Activated CD4-positive, alpha-beta T cell treated with anti-CD3 and anti-CD28 coated beads for 36 hours (primary cell): ENCODE data around the gene ZNF652. TPM values are rescaled to one million over a fixed set of nuclear protein-coding genes. Genes with fewer than 3 reads are reported as not detected.

Source experiments
- ATAC-seq: fragments of 200-7000 bp; cut with Tn5 transposase; one replicate; pipeline ENCODE4 v1.10.0; 2021; ENCODE audit warnings: mild to moderate bottlenecking, moderate library complexity
- CTCF ChIA-PET: fragments of 350-600 bp; sonication (Branson Sonifier 250); formaldehyde crosslinking; loops from one replicate; lab custom pipeline; 2021; ENCODE audit warnings: antibody characterized with exemption; lab: Charles Lee
- POLR2A ChIA-PET: fragments of 350-600 bp; sonication (Branson Sonifier 250); formaldehyde crosslinking; loops from one replicate; lab custom pipeline; 2021; ENCODE audit warnings: antibody characterized with exemption, inconsistent platforms; lab: Charles Lee
- DNase-seq: peaks from one replicate; pipeline ENCODE4 v3.0.0-alpha.2; 2020
- H3K27ac Mint-ChIP-seq: one replicate; pipeline ENCODE4 v1.8.0; 2021; ENCODE audit warnings: mixed read lengths
- H3K27me3 Mint-ChIP-seq: one replicate; pipeline ENCODE4 v1.8.0; 2021; ENCODE audit warnings: mixed read lengths
- H3K36me3 Mint-ChIP-seq: one replicate; pipeline ENCODE4 v1.8.0; 2021; ENCODE audit warnings: low read depth, mixed read lengths
- H3K4me1 Mint-ChIP-seq: one replicate; pipeline ENCODE4 v1.8.0; 2021; ENCODE audit warnings: mixed read lengths
- H3K4me3 Mint-ChIP-seq: one replicate; pipeline ENCODE4 v1.8.0; 2021; ENCODE audit warnings: mild to moderate bottlenecking, moderate library complexity, mixed read lengths
- H3K9me3 Mint-ChIP-seq: one replicate; pipeline ENCODE4 v1.8.0; 2021; ENCODE audit warnings: low read depth, mixed read lengths
- intact Hi-C, 2 experiments: fragments of 100-400 bp; cut with DNase I in 1 of 2; cut with micrococcal nuclease in 1 of 2; formaldehyde crosslinking; loops; one replicate each; pipeline versions ENCODE4 v1.14.2 to v1.15.1; 2022 to 2024; cut with DNase I, micrococcal nuclease
- total RNA-seq, 2 experiments: library from RNA; stranded (reverse); gene quantifications; one replicate each; pipeline ENCODE4 v1.2.3, GENCODE V29; 2021

ZNF652 gene
- 1 to 10 TPM; 5.2 to 7.0 TPM for total RNA-seq

- ATAC-seq (peak; percentile 57), DNase-seq (peak; percentile 93)
- Mint-ChIP-seq H3K4me3 (peak within 1 kb of the TSS; percentile 92), H3K36me3 (peaks cover 2% of the 10 kb centered on the region), H3K4me1 (peaks cover 50% of the 10 kb centered on the region), H3K9me3 (no peaks in the 10 kb centered on the region), H3K27me3 (peaks cover 1% of the 10 kb centered on the region), H3K27ac (peak within 1 kb of the TSS; percentile 92)
- ChIA-PET CTCF (interaction anchor here (10.9 kb wide), 1 partner anchor 45 kb away, joined by 116 read pairs; no protein-coding TSS in a partner anchor), POLR2A (interaction anchor here (0.7 kb wide), 1 partner anchor 20 kb away, joined by 3 read pairs; no protein-coding TSS in a partner anchor)
- intact Hi-C loops = loop anchor here (1.0 to 5.0 kb wide), 12 partner anchors 20 to 470 kb away; partner anchors contain the start of genes PHB1 (in 2 of the 2) and ATP5MC1 (in 1 of the 2)
Observed at GRCh38 chr17:49361902-49362722, at the start of gene ZNF652. ZNF652 (minus strand) TSS chr17:49362250; CDS start chr17:49317725, 44,525 bp downstream.

GRCh38 chr17:49409066-49409465 is 47.0 kb upstream of the ZNF652 start:
- intact Hi-C loops = no loop called here
- CTCF ChIA-PET = interaction anchor here (0.9 to 10.9 kb wide), 12 partner anchors 9 to 152 kb away, joined by 3 to 134 read pairs (median 5); no protein-coding TSS in a partner anchor
- H3K27me3 Mint-ChIP-seq = no peaks in the 10 kb centered on the region
- H3K27ac Mint-ChIP-seq = no peak overlapping the region
- no peaks in the 10 kb centered on the region for H3K9me3 Mint-ChIP-seq
- POLR2A ChIA-PET = interaction anchor here (0.6 kb wide), 1 partner anchor 19 kb away, joined by 3 read pairs; no protein-coding TSS in a partner anchor
- ATAC-seq = no peak
- peaks cover 38% of the 10 kb centered on the region for H3K4me1 Mint-ChIP-seq
- no peak for DNase-seq
- H3K4me3 Mint-ChIP-seq = no peak overlapping the region
- H3K36me3 Mint-ChIP-seq = peaks cover 77% of the 10 kb centered on the region

GRCh38 chr17:49407981-49408501 is 46.0 kb upstream of the ZNF652 start:
- peaks cover 34% of the 10 kb centered on the region for H3K4me1 Mint-ChIP-seq
- no peak overlapping the region for H3K27ac Mint-ChIP-seq
- ChIA-PET POLR2A (interaction anchor here (1.1 kb wide), 1 partner anchor 9 kb away, joined by 3 read pairs; no protein-coding TSS in a partner anchor), CTCF (interaction anchor here (0.5 to 10.9 kb wide), 36 partner anchors 8 to 589 kb away, joined by 3 to 134 read pairs (median 4); partner anchors contain the start of gene NGFR)
- peaks cover 81% of the 10 kb centered on the region for H3K36me3 Mint-ChIP-seq
- DNase-seq (peak; percentile 91), ATAC-seq (peak; percentile 100)
- intact Hi-C loops = loop anchor here (1.0 kb wide), 1 partner anchor 148 kb away; no protein-coding TSS in a partner anchor
- H3K9me3 Mint-ChIP-seq = no peaks in the 10 kb centered on the region
- no peaks in the 10 kb centered on the region for H3K27me3 Mint-ChIP-seq
- no peak overlapping the region for H3K4me3 Mint-ChIP-seq

GRCh38 chr17:49407086-49407485 is 45.0 kb upstream of the ZNF652 start:
- no peak overlapping the region for H3K27ac Mint-ChIP-seq
- no peak overlapping the region for H3K4me3 Mint-ChIP-seq
- H3K27me3 Mint-ChIP-seq = no peaks in the 10 kb centered on the region
- H3K9me3 Mint-ChIP-seq = no peaks in the 10 kb centered on the region
- no peak for ATAC-seq
- DNase-seq = no peak
- peaks cover 74% of the 10 kb centered on the region for H3K36me3 Mint-ChIP-seq
- ChIA-PET POLR2A (no interaction called here), CTCF (interaction anchor here (0.6 to 10.9 kb wide), 26 partner anchors 7 to 590 kb away, joined by 3 to 134 read pairs (median 4); partner anchors contain the start of genes NGFR and PHB1)
- intact Hi-C loops = no loop called here
- peaks cover 26% of the 10 kb centered on the region for H3K4me1 Mint-ChIP-seq

- intact Hi-C loops = no loop called here
- H3K4me1 Mint-ChIP-seq = peaks cover 20% of the 10 kb centered on the region
- no peak overlapping the region for H3K27ac Mint-ChIP-seq
- DNase-seq (no peak), ATAC-seq (no peak)
- CTCF ChIA-PET = interaction anchor here (0.6 to 10.9 kb wide), 9 partner anchors 8 to 325 kb away, joined by 3 to 134 read pairs (median 6); partner anchors contain the start of gene PHB1
- no peaks in the 10 kb centered on the region for H3K27me3 Mint-ChIP-seq
- H3K9me3 Mint-ChIP-seq = no peaks in the 10 kb centered on the region
- no peak overlapping the region for H3K4me3 Mint-ChIP-seq
- H3K36me3 Mint-ChIP-seq = peaks cover 72% of the 10 kb centered on the region
- POLR2A ChIA-PET = interaction anchor here (0.5 kb wide), 1 partner anchor 156 kb away, joined by 3 read pairs; no protein-coding TSS in a partner anchor
Observed at GRCh38 chr17:49406421-49407061, 44.5 kb upstream of the ZNF652 start.

GRCh38 chr17:49404906-49405305 is 42.9 kb upstream of the ZNF652 start:
- H3K4me1 Mint-ChIP-seq = peaks cover 17% of the 10 kb centered on the region
- H3K27ac Mint-ChIP-seq = no peak overlapping the region
- H3K9me3 Mint-ChIP-seq = no peaks in the 10 kb centered on the region
- no peak overlapping the region for H3K4me3 Mint-ChIP-seq
- DNase-seq (no peak), ATAC-seq (no peak)
- ChIA-PET POLR2A (no interaction called here), CTCF (interaction anchor here (10.9 kb wide), 1 partner anchor 152 kb away, joined by 134 read pairs; no protein-coding TSS in a partner anchor)
- H3K27me3 Mint-ChIP-seq = no peaks in the 10 kb centered on the region
- peaks cover 64% of the 10 kb centered on the region for H3K36me3 Mint-ChIP-seq
- intact Hi-C loops = no loop called here

GRCh38 chr17:49404361-49404760 is 42.3 kb upstream of the ZNF652 start:
- peaks cover 64% of the 10 kb centered on the region for H3K36me3 Mint-ChIP-seq
- H3K27ac Mint-ChIP-seq = no peak overlapping the region
- ATAC-seq (no peak), DNase-seq (no peak)
- intact Hi-C loops = no loop called here
- CTCF ChIA-PET = interaction anchor here (10.9 kb wide), 1 partner anchor 153 kb away, joined by 134 read pairs; no protein-coding TSS in a partner anchor
- H3K27me3 Mint-ChIP-seq = no peaks in the 10 kb centered on the region
- POLR2A ChIA-PET = no interaction called here
- H3K4me1 Mint-ChIP-seq = peaks cover 17% of the 10 kb centered on the region
- H3K4me3 Mint-ChIP-seq = no peak overlapping the region
- H3K9me3 Mint-ChIP-seq = no peaks in the 10 kb centered on the region

- no peak for DNase-seq
- Mint-ChIP-seq H3K9me3 (no peaks in the 10 kb centered on the region), H3K27me3 (no peaks in the 10 kb centered on the region), H3K4me3 (no peak overlapping the region), H3K4me1 (peaks cover 12% of the 10 kb centered on the region), H3K27ac (no peak overlapping the region), H3K36me3 (peaks cover 58% of the 10 kb centered on the region)
- ChIA-PET POLR2A (no interaction called here), CTCF (no interaction called here)
- intact Hi-C loops = no loop called here
- ATAC-seq = no peak
Observed at GRCh38 chr17:49403514-49404289, 41.7 kb upstream of the ZNF652 start.

- Mint-ChIP-seq H3K36me3 (peaks cover 48% of the 10 kb centered on the region), H3K27me3 (no peaks in the 10 kb centered on the region), H3K27ac (no peak overlapping the region), H3K9me3 (no peaks in the 10 kb centered on the region), H3K4me3 (no peak overlapping the region), H3K4me1 (peaks cover 2% of the 10 kb centered on the region)
- ATAC-seq (no peak), DNase-seq (no peak)
- ChIA-PET CTCF (interaction anchor here (1.1 kb wide), 1 partner anchor 8 kb away, joined by 3 read pairs; no protein-coding TSS in a partner anchor), POLR2A (no interaction called here)
- intact Hi-C loops = no loop called here
Observed at GRCh38 chr17:49402706-49403105, 40.7 kb upstream of the ZNF652 start.

GRCh38 chr17:49401971-49402611 is 40.0 kb upstream of the ZNF652 start:
- DNase-seq (no peak), ATAC-seq (no peak)
- ChIA-PET POLR2A (no interaction called here), CTCF (interaction anchor here (1.1 kb wide), 1 partner anchor 9 kb away, joined by 3 read pairs; no protein-coding TSS in a partner anchor)
- Mint-ChIP-seq H3K4me3 (no peak overlapping the region), H3K9me3 (no peaks in the 10 kb centered on the region), H3K27me3 (no peaks in the 10 kb centered on the region), H3K36me3 (peaks cover 42% of the 10 kb centered on the region), H3K4me1 (no peaks in the 10 kb centered on the region), H3K27ac (no peak overlapping the region)
- intact Hi-C loops = no loop called here
